Endothelial cell of coronary artery (primary cell): ENCODE data around the gene ZMAT3. TPM values are rescaled to one million over a fixed set of nuclear protein-coding genes. Genes with fewer than 3 reads are reported as not detected.

Experiments used
- total RNA-seq: library from RNA; depleted of rRNA; stranded (reverse); fragments of >200 nt; gene quantifications from 2 replicates; pipeline ENCODE4 v1.2.3, GENCODE V29; 2014

The ZMAT3 gene
- total RNA-seq, result 32.3 and 44.6 TPM in 2 replicates

GRCh38 chr3:179071323-179072099, at the start of gene ZMAT3:
Gene ZMAT3, minus strand, starts transcription at chr3:179071809. Its CDS starts 4,057 bp downstream, at chr3:179067752.

Other genes with a start within 250 kb of the ZMAT3 start
- gene PIK3CA, start 76.5 kb upstream of the ZMAT3 start, total RNA-seq, result 29.5 and 31.3 TPM in 2 replicates
- gene KCNMB3, start 179.3 kb upstream of the ZMAT3 start, total RNA-seq, result 0.54 and 1.2 TPM in 2 replicates